Kidney capillary endothelial cell (primary cell): ENCODE data around the gene HOXC9.

ENCODE experiments used
- DNase-seq: peaks from one replicate; pipeline ENCODE4 v3.0.0-alpha.2; 2018; ENCODE audit warnings: low spot score

The HOXC9 gene

GRCh38 chr12:54000116-54001114 is at the start of gene HOXC9:
HOXC9 (plus strand) TSS chr12:54000161; CDS start chr12:54000189, 28 bp downstream.
- no peak for DNase-seq

GRCh38 chr12:53950437-53950773 is 49.6 kb upstream of the HOXC9 start:
- no peak for DNase-seq

- DNase-seq: no peak
Observed at GRCh38 chr12:53950789-53951576, 49.0 kb upstream of the HOXC9 start.

GRCh38 chr12:53951577-53952334 is 48.2 kb upstream of the HOXC9 start:
- DNase-seq: no peak

GRCh38 chr12:53952335-53952694 is 47.6 kb upstream of the HOXC9 start:
- no peak for DNase-seq

GRCh38 chr12:53952871-53953734 is 46.9 kb upstream of the HOXC9 start:
- DNase-seq: no peak

- DNase-seq: no peak
Observed at GRCh38 chr12:53953831-53954693, 45.9 kb upstream of the HOXC9 start.

- DNase-seq: no peak
Observed at GRCh38 chr12:53954694-53955035, 45.3 kb upstream of the HOXC9 start, which contains the start of gene HOXC12. HOXC12 (plus strand) TSS chr12:53954903; CDS start chr12:53954930, 27 bp downstream.

- no peak for DNase-seq
Observed at GRCh38 chr12:53955036-53955775, 44.8 kb upstream of the HOXC9 start.

- DNase-seq: no peak
Observed at GRCh38 chr12:53955776-53956250, 44.1 kb upstream of the HOXC9 start.

- DNase-seq: no peak
Observed at GRCh38 chr12:53956251-53956887, 43.6 kb upstream of the HOXC9 start.

- no peak for DNase-seq
Observed at GRCh38 chr12:53956914-53957536, 42.9 kb upstream of the HOXC9 start.

- no peak for DNase-seq
Observed at GRCh38 chr12:53958128-53958527, 41.8 kb upstream of the HOXC9 start.

- DNase-seq: no peak
Observed at GRCh38 chr12:53959314-53959713, 40.6 kb upstream of the HOXC9 start.

GRCh38 chr12:53960187-53961024 is 39.6 kb upstream of the HOXC9 start:
- no peak for DNase-seq

- no peak for DNase-seq
Observed at GRCh38 chr12:53961025-53961761, 38.8 kb upstream of the HOXC9 start.

GRCh38 chr12:53963005-53963404 is 37.0 kb upstream of the HOXC9 start:
- no peak for DNase-seq
